GM23338 (cell line): ENCODE data around the gene LYSMD4. TPM values are rescaled to one million over a fixed set of nuclear protein-coding genes. Genes with fewer than 3 reads are reported as not detected.

ENCODE experiments used
- ATAC-seq: fragments of 200-7000 bp; cut with Tn5 transposase; 3 replicates; pipeline ENCODE4 v1.9.1; 2020
- DNase-seq: peaks from one replicate; pipeline ENCODE4 v3.0.0-alpha.2; 2015; ENCODE audit warnings: low spot score
- H2AFZ ChIP-seq: fragments of 200-600 bp; sonication (generic); 2 replicates; pipeline ENCODE4 v1.8.0; 2016; ENCODE audit warnings: antibody characterized with exemption, mild to moderate bottlenecking, moderate library complexity
- H3F3A ChIP-seq: fragments of 200-600 bp; sonication (generic); replicated peaks from 2 replicates; pipeline ENCODE4 v1.8.0; 2017; ENCODE audit warnings: antibody characterized with exemption, mixed run types, low read depth
- H3K27ac ChIP-seq: fragments of 200-600 bp; sonication (generic); 2 replicates; pipeline ENCODE4 v1.6.1; 2016; ENCODE audit warnings: low read depth
- H3K27me3 ChIP-seq: fragments of 200-600 bp; sonication (generic); 2 replicates; pipeline ENCODE4 v1.8.0; 2016; ENCODE audit warnings: mild to moderate bottlenecking, mixed run types, moderate library complexity; ENCODE audit not compliant: insufficient read depth
- H3K36me3 ChIP-seq: fragments of 200-600 bp; sonication (generic); 2 replicates; pipeline ENCODE4 v1.8.0; 2016; ENCODE audit warnings: mild to moderate bottlenecking; ENCODE audit not compliant: insufficient read depth
- H3K4me1 ChIP-seq: fragments of 200-600 bp; sonication (generic); 2 replicates; pipeline ENCODE4 v1.8.0; 2016; ENCODE audit warnings: mild to moderate bottlenecking, moderate library complexity; ENCODE audit not compliant: insufficient read depth
- H3K4me2 ChIP-seq: fragments of 200-600 bp; sonication (generic); 2 replicates; pipeline ENCODE4 v1.7.1; 2017; ENCODE audit warnings: mixed run types
- H3K4me3 ChIP-seq: fragments of 200-600 bp; sonication (generic); 2 replicates; pipeline ENCODE4 v1.6.1; 2016; ENCODE audit warnings: mixed run types
- H3K79me2 ChIP-seq: fragments of 200-600 bp; sonication (generic); replicated peaks from 2 replicates; pipeline ENCODE4 v1.8.0; 2017; ENCODE audit warnings: mild to moderate bottlenecking; ENCODE audit not compliant: insufficient read depth
- H3K9me2 ChIP-seq: fragments of 200-600 bp; sonication (generic); 2 replicates; pipeline ENCODE4 v1.8.0; 2017; ENCODE audit not compliant: insufficient read depth
- H4K20me1 ChIP-seq: fragments of 200-600 bp; sonication (generic); replicated peaks from 2 replicates; pipeline ENCODE4 v1.8.0; 2017; ENCODE audit warnings: mild to moderate bottlenecking; ENCODE audit not compliant: insufficient read depth
- H3K27ac Mint-ChIP-seq: 2 replicates; pipeline ENCODE4 v1.8.0; 2020; ENCODE audit warnings: inconsistent platforms, mild to moderate bottlenecking, moderate library complexity, mixed read lengths
- H3K27me3 Mint-ChIP-seq: 3 replicates; pipeline ENCODE4 v1.8.0; 2022; ENCODE audit warnings: low read depth, mild to moderate bottlenecking, moderate library complexity, mixed read lengths, inconsistent platforms; ENCODE audit not compliant: insufficient read depth, poor library complexity
- H3K36me3 Mint-ChIP-seq: 3 replicates; pipeline ENCODE4 v1.8.0; 2021; ENCODE audit warnings: low read depth, mild to moderate bottlenecking, inconsistent platforms, moderate library complexity, mixed read lengths
- H3K4me1 Mint-ChIP-seq: 3 replicates; pipeline ENCODE4 v1.8.0; 2020; ENCODE audit warnings: mild to moderate bottlenecking, inconsistent platforms, mixed read lengths
- H3K4me3 Mint-ChIP-seq: 3 replicates; pipeline ENCODE4 v1.8.0; 2021; ENCODE audit warnings: moderate library complexity, mild to moderate bottlenecking, inconsistent platforms, mixed read lengths
- H3K9me3 Mint-ChIP-seq: 3 replicates; pipeline ENCODE4 v1.8.0; 2020; ENCODE audit warnings: moderate library complexity, mild to moderate bottlenecking, inconsistent platforms, mixed read lengths
- CREB1 ChIP-seq: fragments of 250-450 bp; sonication (Bioruptor Pico); IDR thresholded peaks from 2 replicates; pipeline ENCODE4 v1.5.0; 2020; ENCODE audit warnings: low read depth, mild to moderate bottlenecking, moderate library complexity
- EZH2 ChIP-seq: fragments of 200-600 bp; sonication (generic); IDR thresholded peaks from one replicate; pipeline ENCODE4 v1.8.0; 2017; ENCODE audit warnings: antibody characterized with exemption, mild to moderate bottlenecking, low read depth; ENCODE audit not compliant: unreplicated experiment
- EZH2phosphoT487 ChIP-seq: fragments of 200-600 bp; sonication (generic); IDR thresholded peaks from one replicate; pipeline ENCODE4 v1.8.1; 2018; ENCODE audit warnings: antibody characterized with exemption; ENCODE audit not compliant: unreplicated experiment
- JUNB ChIP-seq: IDR thresholded peaks from one replicate; pipeline ENCODE4 v1.6.1; 2016; ENCODE audit warnings: antibody characterized with exemption; ENCODE audit not compliant: unreplicated experiment
- NANOG ChIP-seq: IDR thresholded peaks from 2 replicates; pipeline ENCODE4 v1.6.1; 2016; ENCODE audit warnings: antibody characterized with exemption, borderline replicate concordance
- POLR2AphosphoS5 ChIP-seq: IDR thresholded peaks from 2 replicates; pipeline ENCODE4 v1.6.1; 2016; ENCODE audit warnings: antibody characterized with exemption, low read depth
- ZNF331 ChIP-seq: fragments of 250-450 bp; sonication (Bioruptor Pico); IDR thresholded peaks from 2 replicates; pipeline ENCODE4 v1.5.0; 2020; ENCODE audit warnings: low read depth, mild to moderate bottlenecking, moderate library complexity
- polyA plus RNA-seq: library from polyadenylated mRNA; unstranded; fragments of >200 nt; fragmentation: Nextera tagmentation; extraction: Ambion mirVana; gene quantifications from 2 replicates; pipeline ENCODE4 v1.2.1, GENCODE V29; 2016
- total RNA-seq: library from RNA; depleted of rRNA; stranded (reverse); fragments of >200 nt; shearing (Covaris generic); gene quantifications from 2 replicates; pipeline ENCODE4 v1.2.3, GENCODE V29; 2014
- TF ChIP-seq, protein P1 (sequence below), 2 experiments: fragments of 200-600 bp in 1 of 2; sonication (generic) in 1 of 2; conservative IDR thresholded peaks; 2 replicates each; pipeline versions ENCODE4 v1.5.1 to v1.6.1; 2016 to 2017; ENCODE audit warnings: antibody characterized with exemption in 2 of 2, low read depth in 2 of 2, mild to moderate bottlenecking in 2 of 2, moderate library complexity in 1 of 2

The LYSMD4 gene
- total and polyA plus RNA-seq, 2 experiments from 2014 or later = 7.5 to 23.8 TPM

DNA sequence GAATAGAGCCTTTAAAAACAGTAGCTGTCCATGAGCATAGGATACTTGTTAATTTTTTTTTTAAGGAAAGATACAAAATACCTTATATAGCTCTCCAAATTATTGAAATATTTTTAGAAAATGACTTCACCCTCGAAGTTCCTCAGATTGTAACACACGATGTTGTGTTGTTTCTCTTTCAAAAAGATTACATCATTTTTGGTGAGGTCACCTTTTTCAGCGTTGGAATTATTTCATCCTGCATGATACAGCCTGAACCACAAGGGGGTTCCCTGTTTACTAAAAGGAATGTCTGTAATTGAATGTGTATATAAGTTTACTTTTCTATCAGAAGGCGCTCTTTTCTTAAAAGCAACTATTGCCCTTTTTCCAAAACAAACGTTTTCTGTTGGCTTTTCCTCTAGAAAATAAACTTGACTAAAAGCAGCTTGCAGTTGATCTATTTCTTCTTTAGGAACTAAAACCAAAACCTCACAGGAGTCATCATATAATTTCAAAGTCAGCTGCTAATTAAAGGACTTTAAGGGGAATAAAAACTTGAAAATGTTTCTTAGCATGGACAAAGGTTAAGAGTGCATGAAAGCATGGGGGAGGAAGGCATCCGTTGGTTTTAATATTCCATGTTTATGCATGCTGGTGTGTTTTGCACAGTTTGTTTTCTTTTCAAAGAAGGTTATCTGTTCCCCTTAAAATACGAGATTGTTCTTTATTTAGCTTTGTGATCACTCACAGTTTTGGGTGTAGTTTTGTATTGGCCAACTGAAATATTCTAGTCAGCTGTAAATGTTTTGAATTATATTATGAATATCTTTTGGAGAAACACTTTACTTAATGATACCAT, 29.4 kb downstream of the LYSMD4 start:
- no peaks in the 10 kb centered on the region for H3K36me3 Mint-ChIP-seq
- Histone ChIP-seq H3K9me2 (no peaks in the 10 kb centered on the region), H2AFZ (no peak overlapping the region), H3K4me3 (no peak overlapping the region), H3K4me2 (no peak overlapping the region), H3F3A (no peaks in the 10 kb centered on the region), H3K4me1 (peaks cover 9% of the 10 kb centered on the region; the same call in 1 of the 2 replicates), H3K27ac (peak overlapping the region; percentile 28), H3K79me2 (no peaks in the 10 kb centered on the region), H3K36me3 (no peaks in the 10 kb centered on the region), H3K27me3 (no peaks in the 10 kb centered on the region), H4K20me1 (no peaks in the 10 kb centered on the region; the same call in 1 of the 2 replicates)
- H3K27ac Mint-ChIP-seq = peak overlapping the region; percentile 85
- peak; percentile 64 for ATAC-seq
- H3K27me3 Mint-ChIP-seq = peaks cover 3% of the 10 kb centered on the region
- H3K4me1 Mint-ChIP-seq = peaks cover 20% of the 10 kb centered on the region; the same call in 2 of the 3 replicates
- no peak overlapping the region for H3K4me3 Mint-ChIP-seq
- peak; percentile 81 for DNase-seq
- H3K9me3 Mint-ChIP-seq = no peaks in the 10 kb centered on the region
- TF ChIP-seq, protein P1, sequence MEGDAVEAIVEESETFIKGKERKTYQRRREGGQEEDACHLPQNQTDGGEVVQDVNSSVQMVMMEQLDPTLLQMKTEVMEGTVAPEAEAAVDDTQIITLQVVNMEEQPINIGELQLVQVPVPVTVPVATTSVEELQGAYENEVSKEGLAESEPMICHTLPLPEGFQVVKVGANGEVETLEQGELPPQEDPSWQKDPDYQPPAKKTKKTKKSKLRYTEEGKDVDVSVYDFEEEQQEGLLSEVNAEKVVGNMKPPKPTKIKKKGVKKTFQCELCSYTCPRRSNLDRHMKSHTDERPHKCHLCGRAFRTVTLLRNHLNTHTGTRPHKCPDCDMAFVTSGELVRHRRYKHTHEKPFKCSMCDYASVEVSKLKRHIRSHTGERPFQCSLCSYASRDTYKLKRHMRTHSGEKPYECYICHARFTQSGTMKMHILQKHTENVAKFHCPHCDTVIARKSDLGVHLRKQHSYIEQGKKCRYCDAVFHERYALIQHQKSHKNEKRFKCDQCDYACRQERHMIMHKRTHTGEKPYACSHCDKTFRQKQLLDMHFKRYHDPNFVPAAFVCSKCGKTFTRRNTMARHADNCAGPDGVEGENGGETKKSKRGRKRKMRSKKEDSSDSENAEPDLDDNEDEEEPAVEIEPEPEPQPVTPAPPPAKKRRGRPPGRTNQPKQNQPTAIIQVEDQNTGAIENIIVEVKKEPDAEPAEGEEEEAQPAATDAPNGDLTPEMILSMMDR (conservative IDR thresholded peaks at IDR 0.05; ENCODE audit: low read depth in 2 of 2) = peak; percentile 34 to 65
- TF ChIP-seq EZH2phosphoT487 = no peak

DNA sequence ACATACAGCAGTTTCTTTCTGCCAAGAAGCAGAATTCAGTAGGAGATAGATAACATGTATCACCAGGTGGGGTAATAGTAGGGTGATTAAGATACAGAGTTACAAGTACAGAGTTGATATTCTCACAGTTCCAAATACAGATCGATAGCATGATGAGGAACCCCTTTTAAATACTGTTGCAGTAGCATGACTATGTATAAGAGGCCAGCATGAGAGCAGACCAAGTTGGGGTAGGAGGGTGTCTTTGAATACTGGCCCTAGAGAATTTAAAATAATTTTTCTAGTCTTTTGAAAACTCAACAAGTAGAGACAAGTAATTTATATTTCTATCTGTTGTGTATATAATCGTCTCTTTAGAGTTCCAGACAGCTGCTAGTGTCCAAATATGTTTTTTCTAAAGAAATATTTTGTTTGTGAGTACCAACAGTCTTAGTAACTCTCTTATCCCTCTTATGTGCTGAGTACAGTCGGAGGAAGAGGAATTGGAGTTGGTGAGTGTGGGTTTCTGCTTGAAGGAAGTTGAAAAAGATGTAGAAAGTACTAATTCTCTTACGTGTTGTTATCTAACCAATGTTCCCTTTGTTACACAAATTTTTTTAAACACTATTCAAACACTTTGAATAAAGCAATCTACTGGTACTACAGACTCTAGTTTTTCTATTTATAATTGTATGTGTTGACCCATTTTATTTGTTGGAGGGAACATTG, 30.2 kb downstream of the LYSMD4 start:
- Histone ChIP-seq H3K36me3 (no peaks in the 10 kb centered on the region), H3F3A (no peaks in the 10 kb centered on the region), H3K27me3 (no peaks in the 10 kb centered on the region), H3K79me2 (no peaks in the 10 kb centered on the region), H3K9me2 (no peaks in the 10 kb centered on the region), H2AFZ (no peak overlapping the region), H3K4me2 (0 out of 2 replicates have a peak overlapping the region, but pooled peaks have one; percentile 1), H3K4me1 (peaks cover 9% of the 10 kb centered on the region; the same call in 1 of the 2 replicates), H4K20me1 (no peaks in the 10 kb centered on the region; the same call in 1 of the 2 replicates), H3K4me3 (no peak overlapping the region), H3K27ac (peak overlapping the region; percentile 28)
- H3K27ac Mint-ChIP-seq = peak overlapping the region; percentile 85
- H3K27me3 Mint-ChIP-seq = peaks cover 5% of the 10 kb centered on the region
- peaks cover 20% of the 10 kb centered on the region; the same call in 2 of the 3 replicates for H3K4me1 Mint-ChIP-seq
- H3K4me3 Mint-ChIP-seq = no peak overlapping the region
- ATAC-seq = peak; percentile 33
- no peaks in the 10 kb centered on the region for H3K36me3 Mint-ChIP-seq
- no peak for DNase-seq
- no peaks in the 10 kb centered on the region for H3K9me3 Mint-ChIP-seq
- no peak for TF ChIP-seq NANOG
- TF ChIP-seq JUNB = no peak
- TF ChIP-seq EZH2 = no peak
- TF ChIP-seq, protein P1 (conservative IDR thresholded peaks at IDR 0.05; ENCODE audit: low read depth in 2 of 2) = no peak
- TF ChIP-seq CREB1 (CRISPR knock-in tag) = no peak
- TF ChIP-seq POLR2AphosphoS5 = no peak
- no peak for TF ChIP-seq ZNF331 (CRISPR knock-in tag)
